Right forelimb (tissue), 1 donor: ENCODE results near the gene ITPR1.

Source experiments
- DNase-seq: peaks from one replicate; pipeline ENCODE4 v3.0.0-alpha.2; 2018

ITPR1 gene

DNA sequence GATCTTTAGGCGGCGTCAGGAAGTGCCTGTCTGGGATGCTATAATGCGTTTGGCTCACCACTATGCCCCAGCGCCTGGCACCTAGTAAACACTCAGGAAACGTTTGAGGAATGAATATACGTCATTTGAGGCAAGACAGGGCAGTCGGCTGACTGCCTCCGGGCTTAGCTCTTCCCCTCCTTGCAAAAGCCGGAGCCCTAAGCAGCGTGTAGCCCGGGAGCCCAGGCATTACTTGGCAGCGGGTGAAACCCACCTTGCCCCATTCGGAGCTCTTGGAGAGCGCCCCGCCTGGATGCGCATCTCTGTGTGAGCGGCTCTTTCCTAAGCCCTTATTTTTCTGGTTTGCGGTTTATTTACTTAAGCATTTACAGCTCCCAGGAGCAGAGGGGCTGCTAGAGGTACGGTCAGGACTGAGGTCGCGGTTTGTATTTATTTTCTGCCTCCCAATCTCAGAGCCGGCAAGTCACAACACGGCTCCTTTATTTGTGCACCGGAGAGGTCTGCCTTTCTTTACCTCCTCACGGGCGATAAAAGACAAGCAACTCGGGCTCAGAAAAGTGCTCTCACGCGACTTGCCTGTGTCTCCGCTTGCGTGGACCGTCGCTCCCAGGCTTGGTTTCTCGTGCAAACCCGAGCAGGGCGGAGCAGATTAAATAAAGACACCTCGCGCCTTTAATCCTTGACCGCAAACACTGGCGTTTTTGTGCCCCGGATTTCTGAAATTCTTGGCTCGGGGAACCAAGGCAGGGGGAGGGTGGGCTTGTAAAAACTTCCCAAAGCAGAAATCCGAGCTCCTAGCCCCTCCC, 737 bp upstream of the ITPR1 start:
- DNase-seq: peak; percentile 72

DNA sequence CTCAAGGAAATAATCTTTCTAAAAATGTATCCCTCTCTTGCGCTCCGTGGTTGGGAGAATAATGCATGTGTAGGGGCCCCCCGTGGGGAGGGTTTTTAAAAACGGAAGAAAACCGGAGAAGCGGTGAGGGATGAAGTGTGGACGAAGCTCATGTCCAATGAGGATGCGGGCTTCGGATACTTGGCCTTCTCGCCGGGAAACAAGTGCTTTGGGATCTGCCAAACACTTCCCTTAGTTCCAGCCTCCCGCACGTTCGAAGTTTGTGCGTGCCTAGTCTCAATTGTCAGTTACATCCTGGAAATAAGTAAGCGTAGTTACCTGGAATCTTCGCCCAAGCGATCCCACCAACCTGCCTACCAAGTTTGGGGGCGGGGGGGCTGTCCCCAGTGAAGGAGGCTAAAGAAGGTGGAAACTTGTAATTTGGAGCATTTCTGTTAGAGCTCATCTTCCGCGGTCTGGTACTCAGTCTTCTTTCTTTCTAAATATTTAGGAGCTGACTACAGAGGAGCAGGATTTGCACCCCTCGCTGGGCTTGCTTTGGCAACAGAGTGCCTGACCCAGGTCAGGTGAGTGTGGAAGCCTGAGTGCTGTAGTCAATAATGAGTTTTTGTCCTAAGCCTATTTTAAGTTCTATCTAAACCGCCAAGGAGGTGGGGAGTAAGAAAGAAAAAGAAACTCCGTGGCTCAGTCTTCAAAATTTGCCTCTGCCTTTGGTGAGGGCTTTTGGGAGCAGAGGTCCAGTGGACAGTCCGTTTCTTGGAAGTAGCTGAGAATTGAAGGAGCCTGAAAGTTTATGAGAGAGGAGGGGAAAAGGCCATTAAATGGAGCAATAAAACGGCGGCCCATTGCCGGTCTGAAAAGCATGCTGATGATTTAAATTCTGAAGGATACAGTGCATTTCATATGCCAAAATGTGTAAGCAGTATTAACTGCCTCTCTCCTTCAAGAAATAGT, 1.1 kb downstream of the ITPR1 start:
- peak; percentile 66 for DNase-seq

DNA sequence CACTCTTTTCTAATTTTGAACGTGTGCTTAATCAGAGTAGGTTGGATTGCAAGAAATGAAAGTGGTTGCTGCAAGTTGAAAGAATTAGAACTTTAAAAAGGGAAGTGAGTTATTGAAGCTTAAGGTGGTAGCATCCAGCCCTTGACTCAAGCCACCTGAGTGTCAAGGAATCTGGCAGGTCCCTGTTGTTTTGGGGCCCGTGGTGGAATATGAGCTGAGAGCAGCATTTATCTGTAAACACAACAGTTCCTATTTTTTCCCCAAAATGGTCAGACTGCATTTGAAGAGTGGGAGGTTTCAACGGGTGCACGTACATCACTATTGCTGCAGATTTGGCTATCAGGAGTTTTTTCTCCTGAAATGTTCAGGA, 1.7 kb downstream of the ITPR1 start:
- no peak for DNase-seq

DNA sequence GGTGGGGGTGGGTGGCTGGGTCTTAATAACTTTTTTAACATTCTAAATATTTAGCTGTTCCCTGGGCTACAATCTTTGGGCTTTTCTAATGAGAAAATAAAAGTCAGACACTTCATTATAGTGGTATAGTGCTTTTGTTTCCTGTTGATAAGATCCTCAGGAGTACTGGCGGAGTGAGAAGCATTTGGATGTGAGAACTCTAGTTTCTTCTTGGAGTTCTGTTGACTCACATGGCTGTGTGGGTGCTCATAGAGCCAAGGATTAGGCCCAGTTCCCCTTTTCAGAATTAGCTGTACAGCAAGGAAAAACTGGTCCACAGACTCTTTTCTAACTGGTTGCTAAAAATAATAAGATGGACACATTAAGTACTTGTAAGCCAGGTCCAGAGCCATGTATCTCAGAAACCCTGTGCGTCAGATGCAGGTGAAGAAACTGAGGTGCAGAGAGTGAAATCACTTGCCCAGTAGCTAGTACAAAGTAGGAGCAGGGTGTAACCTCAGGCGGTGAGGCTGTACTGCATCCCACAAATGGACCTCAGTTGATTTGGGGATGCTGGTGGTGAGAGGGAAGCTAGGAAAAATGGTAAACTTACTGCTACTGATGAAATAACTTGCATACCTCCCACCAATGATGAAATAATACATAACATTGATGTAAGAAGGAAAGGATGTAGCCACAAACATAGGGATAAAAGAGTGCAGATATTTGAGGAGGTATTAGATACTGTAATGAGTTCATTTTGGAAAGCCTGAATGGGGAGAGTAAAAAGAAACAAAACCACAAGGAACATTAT, 2.3 kb downstream of the ITPR1 start:
- DNase-seq: no peak

DNA sequence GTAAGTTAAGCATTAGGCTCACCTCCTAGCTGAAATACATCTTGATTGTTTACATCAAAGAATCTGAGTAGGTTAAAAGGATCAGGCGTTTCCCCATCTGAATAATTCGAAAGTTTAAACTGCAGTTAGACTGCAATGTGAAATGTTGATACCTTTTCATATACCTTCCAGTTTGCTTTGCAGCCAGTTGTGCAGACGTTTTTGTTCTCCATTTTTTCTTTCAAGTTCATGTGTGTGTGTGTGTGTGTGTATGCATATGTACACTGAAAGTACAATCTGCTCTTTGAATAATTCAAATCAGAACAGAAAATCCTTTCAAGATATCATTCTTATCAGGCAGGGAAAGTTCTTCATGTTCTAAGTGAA, 2.9 kb downstream of the ITPR1 start:
- DNase-seq: no peak

DNA sequence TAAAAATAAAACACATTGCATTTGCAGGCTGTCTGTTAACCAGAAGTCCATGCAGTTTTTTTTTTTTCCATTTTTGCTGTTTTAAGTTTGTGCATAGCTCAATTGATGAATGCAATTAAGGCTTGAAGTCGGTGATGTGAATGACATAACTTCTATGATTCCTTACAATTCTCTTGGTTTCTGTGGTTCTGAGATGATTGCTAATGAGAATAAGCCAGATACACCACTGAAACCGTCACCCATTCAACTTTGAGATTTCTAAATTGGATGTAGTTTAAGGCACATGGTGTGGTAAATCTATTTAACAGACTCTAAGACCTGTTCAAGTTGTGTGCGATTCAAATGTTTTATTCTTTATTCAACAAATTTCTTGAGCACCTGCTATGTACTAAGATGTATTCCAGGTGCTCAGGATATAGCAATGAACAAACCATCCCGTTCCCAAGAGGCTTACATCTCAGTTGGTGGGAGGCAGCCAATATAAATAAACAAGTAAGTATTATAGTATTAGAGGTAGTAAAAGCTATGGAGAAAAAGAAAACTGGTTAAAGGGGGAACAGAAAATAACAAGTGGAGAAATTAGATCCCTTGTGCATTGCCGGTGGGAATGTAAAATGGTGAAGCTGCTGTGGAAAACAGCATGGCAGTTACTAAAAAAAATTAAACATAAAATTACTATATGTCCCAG, 4.0 kb downstream of the ITPR1 start:
- no peak for DNase-seq

DNA sequence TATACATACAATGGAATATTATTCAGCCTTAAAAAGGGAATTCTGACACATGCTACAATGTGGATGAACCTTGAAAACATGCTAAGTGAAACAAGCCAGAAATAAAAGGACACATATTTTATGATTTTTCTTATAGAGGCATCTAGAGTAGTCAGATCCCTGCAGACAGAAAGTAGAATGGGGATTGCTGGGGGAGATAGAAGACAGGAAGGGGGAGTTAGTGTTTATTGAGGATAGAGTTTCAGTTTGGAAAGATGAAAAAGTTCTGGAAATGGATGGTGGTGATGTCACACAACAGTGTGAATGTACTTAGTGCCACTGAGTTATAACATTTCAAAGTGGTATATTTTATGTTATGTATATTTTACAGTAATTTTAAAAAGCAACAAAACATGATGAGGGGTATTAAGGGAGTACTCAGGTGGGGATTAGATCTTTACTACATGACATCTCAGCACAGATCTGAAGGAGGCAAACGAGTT, 4.7 kb downstream of the ITPR1 start:
- no peak for DNase-seq

DNA sequence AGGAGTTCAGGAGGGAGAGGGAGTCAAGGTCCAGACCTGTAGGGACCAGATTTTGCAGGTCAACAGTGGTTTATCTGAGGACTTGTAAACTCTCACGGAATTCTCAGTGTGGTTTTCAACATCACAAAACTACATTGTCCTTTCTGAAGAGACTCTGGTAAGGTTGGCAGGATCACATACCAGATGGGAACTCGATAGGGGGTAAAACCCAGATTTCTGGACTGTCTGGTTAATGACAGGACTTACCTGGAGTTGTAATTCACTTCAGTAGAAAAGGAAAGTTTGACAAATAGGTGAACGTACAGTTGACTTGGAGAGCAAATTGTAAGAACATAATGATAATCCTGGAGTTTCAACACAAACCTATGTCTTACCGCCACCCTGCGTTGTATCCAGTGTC, 5.3 kb downstream of the ITPR1 start:
- DNase-seq: no peak

DNA sequence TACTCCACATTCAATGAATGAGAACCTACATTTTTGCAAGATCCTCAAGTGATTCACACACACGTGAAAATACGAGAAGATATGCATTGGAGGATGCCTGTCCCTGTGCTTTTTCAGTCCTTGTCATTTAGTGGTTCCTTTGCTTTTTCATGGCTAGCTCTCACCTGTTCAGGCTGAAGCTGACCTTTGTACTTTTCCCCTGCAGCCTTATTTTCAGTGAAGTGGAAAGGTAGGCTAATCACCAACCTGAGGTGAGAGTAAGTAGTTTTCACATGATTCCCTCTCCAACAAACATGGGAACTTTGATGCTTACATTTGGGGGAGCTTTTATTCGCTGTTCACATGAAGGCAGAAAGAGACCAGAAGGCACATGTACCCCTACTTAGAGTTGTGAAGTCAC, 8.3 kb downstream of the ITPR1 start:
- no peak for DNase-seq

DNA sequence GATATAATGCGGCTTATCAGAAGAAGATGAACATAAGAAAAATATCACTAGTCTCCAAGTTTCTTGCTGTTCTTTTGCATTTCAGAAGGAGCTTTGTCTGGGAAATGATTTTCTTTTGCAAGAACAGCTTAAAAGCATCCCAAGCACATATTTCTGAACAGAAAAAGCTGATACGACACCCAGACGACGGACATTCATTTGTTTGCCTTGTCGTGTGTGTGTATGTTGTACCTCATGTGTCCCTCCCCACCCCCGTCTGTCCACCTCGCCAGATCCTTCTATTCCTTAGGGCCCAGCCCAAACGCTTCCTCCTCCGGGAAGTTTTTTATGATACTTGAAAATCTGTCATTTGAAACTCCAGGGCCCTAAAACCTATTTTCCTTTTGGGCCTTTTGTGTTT, 8.8 kb downstream of the ITPR1 start:
- DNase-seq: no peak

DNA sequence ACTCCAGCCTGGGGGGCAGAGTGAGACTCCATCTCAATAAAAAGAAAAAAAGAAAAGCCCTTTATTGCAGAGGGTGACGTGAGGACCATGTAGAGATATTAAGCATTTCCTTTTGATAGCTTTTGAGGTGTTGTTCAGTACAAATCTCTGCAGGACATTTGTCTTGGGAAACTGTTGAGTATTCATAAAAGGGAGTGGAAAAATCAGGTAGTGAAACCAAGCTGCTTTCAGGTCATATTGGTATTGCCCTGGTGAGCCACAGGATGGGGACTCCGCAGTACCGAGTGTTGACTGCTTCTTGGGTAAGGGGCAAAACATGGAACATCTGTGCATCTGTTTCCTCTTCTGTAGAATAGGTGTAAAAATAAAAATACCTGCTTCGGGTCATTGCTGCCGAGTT, 9.9 kb downstream of the ITPR1 start:
- no peak for DNase-seq

DNA sequence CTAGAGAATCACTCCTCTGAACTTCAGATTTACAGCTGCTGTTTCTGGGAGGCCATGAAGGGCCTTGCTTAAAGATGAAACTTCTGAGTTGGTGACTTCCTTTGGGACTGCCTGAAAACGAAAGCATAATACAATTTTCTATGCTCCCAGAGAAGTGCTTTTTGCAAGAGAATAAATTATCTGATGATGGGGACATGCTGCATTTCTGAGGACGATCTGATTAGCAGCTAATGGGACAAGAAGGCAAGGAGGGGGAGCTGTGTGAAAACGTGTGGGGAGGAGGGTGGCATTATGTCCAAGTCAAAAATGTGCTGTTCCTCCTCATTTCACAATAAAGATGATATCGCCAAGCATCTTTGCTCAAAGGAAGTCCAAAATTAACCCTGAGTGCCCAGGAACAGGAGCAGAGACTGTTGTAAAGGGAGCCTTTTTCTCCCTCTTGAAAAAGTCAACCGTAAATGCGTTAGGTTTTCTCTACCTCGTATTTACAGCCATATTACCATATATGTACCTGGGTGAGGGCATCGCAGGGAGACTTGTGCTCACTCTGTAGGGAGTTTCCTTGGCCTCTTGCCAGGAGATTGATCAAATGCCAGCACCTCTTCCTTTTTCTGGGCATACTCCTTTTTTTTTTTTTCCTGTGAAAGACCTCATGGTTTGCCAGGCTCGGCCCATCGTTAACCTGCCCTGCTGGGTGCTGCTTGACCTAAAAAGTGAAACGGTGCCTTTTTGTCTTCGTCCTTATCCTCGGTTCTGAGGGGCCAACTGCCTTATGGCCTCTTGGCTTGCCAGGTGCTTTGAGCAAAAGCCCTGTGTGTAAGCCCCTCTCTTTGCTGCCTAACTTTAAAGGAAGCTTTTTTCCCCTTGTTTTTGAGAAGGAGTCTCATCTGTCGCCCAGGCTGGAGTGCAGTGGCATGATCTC, 11.5 kb downstream of the ITPR1 start:
- no peak for DNase-seq

DNA sequence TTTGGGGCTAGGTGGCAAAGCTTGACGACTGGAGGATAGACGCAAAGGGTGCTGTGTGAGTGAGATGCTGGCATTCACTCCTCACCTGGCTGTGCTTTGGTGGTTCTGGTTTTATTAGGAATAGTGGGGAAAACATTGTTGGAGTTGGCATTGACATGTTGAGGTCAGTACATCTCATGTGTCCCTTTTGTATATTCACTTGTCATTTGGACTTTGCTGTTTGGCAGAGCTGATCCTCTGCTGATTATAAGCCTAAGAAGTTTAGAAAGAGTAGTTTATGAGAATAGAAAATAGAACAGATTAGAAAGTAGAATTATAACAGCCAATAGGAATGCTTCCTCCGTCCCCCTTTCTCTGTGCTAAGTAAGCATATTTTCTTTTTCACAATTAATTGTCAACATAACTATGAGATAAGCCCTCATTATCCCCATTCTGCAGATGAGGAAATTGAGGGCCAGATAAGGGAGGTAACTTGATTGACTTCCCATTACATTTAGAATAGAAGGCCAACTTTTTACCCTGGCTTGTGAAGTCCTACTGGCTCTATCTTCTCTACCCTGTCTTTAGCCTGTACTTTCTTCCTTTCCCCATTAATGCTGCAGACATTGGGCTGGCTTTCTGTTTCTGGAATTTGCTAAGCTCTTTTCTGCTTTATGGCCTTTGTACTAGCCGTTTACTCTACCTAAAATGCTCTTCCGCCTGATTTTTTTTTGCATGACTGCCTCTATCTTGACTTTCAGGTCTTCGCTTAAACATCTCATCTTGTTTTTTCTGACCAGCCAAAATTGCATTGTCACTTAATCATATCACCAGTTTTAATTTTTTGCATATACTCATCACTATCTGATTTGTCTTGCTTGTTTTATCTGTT, 12.8 kb downstream of the ITPR1 start:
- no peak for DNase-seq

DNA sequence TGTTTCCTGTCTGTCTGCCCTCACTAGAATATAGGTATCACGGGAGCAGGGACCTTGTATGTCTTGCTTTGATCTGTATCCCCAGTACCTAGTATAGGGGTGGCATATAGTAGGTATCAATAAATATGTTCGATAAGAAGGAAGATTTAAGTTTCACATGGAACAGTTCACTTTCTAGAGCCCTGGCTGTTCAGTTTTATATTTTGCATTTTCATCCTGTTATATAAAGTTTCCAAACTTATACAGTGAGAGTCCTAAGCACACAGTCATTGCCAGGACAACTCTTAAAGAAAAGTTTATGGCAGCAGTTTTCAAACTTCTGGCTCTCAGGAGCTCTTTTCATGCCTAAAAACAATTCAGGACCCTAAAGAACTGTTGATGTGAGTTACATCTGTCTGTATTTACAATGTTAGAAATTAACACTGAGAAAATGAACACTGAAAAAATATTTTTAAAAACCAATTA, 13.4 kb downstream of the ITPR1 start:
- no peak for DNase-seq

DNA sequence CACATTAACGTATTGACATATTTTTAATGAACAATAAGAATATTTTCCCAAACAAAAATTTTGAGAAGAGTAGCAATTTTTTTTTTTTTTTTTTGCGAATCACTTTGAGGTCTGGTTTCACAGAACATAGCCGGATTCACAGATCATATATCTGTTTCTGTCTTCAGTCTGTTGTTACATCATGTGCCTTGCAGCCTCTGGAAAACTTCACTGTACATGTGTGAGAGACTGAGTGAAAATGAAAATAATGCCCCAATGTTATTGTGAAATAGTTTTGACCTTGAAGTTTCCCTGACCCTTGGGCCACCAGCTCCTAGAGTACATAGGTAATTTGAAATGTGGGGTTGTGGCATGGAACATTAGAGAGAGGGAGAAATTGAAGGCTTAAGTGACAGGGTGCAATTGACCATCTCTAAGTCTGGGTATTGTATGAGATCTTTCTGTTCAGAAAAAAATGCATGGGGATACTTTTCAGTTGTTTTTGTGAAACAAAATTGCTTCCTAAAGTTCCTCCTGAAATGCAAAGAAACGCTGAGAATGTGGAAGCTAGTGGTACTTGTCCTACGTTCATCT, 14.0 kb downstream of the ITPR1 start:
- no peak for DNase-seq

DNA sequence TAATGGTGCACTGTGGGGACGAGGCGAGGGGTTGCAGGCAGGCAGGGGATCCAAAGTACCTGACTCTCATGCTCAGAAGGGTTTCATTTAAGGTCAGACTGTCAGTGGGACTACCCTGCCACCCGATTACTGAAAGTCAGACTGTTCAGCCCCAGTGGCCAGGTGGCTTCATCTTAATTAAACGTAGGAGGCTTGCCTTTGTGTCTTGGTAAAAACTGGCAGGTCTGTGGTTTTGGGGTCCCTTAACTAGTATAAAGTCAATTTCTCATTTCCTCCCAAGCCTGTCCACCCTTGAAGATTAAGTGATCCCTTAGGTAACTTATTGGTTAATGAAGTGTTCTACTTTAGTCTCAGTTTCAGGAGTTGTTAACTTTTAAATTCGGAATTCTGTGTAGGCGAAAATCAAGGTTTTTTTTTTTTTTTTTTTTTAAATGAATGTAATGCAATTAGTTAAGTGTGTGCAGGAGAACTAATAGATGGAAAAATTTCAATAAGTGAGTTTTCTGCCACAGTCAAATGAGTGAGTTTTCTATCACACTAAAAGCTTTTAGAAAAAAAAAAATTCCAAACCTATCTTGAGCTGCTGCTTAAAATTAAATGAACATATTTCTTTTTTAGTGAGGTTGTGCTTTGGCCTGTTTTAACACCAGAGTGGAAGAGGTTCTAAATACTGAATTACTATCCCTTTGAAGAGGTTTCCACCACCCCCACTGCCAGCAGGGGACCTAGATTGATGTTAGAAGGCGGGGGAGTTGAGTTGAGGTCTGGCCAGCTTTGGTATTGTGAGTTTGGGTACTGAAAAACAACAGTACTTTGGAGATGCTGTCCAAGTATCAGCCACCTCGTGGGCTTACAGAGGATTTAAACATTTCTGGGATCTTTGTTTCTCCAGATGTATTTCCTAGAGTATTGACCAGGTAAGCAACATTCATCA, 15.2 kb downstream of the ITPR1 start:
- DNase-seq: no peak

DNA sequence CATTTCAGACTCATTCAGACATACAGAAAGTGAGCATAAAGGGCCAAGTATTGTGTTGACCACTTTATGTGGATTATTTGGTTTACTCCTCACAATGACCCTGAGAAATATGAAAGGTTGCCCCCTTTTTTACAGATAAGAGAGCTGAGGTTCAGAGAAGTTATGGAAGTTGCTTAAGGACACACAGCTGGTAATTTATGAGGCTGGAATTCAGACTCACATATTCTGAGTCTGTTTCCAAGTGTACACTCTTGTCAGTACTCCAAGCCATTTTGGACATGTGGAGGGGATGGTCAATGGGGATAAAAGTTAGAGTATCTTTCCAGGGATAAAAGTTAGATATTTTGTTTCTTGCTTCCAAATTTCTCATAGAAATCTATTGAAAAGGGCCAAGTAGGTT, 15.9 kb downstream of the ITPR1 start:
- no peak for DNase-seq

DNA sequence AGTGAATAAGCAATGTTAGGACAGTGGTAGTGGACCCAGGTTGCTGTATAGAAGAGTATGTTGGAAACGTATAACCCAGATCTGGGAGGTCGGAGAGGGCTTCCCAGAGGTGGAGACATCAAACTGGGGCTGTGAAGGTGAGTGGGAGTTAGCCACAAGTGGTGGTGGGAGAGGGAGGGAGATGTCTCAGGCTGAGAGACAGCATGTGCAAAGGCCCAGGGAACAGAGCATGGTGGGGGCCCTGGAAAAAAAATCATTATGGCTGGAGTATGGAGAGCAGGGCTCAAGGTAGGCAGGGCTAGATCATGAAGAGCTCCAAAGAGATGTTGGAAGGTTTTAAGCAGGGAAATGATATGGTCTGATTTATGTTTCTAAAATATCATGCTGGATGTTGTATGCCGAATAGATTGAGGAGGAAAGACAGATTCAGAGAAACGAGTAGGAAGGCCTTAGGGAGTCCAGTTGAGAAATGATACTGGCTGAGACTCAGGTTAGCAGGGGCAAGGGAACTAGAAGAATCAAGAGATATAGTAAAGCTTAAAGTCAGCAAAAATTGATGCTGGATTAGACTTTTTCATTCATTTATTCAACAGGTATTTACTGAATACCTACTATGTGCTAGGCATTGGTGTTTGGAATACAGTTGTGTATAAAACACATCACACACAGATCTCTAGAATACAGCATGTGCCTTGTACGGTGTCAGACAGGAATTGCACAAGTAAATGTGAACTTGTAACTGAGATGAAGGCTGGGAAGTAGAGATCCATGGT, 17.0 kb downstream of the ITPR1 start:
- DNase-seq: no peak
